ENCODE measurements around the gene ABCC2. TPM values are rescaled to one million over a fixed set of nuclear protein-coding genes. Genes with fewer than 3 reads are reported as not detected.

Gene ABCC2
- total RNA-seq, 2 donors from 2014 or later = 0.22 to 0.40 TPM

DNA sequence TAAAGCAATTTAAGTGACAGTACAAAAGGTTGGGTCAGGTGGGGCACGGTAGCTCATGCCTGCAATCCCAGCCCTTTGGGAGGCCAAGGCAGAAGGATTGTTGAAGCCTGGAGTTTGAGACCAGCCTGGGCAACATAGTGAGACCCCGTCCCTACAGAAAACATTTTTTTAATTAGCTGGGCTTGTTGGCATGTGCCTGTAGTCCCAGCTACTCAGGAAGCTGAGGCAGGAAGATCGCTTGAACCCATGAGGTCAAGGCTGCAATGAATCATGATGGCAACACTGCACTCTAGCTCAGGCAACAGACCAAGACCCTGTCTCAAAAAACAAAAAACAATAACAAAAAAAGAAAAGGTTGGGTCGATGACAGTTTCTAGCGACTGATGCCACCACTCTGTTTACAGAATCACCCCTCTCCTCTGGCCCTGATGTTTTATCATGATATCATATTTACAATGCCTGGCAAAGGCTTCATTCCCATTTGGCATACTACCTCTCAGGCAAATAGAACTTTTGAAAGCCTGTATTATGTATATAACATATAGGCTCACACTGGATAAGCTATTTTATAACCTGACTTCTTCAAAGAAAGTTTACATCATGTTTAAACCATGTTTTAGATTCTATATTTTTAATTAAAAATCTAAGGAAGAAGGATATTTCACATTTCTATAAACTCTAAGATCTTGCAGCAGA lies 558 bp upstream of the ABCC2 start:
- no peaks in the 10 kb centered on the region for H3K27me3 Mint-ChIP-seq (ENCODE audit: insufficient read depth)
- TF ChIP-seq, protein P1, sequence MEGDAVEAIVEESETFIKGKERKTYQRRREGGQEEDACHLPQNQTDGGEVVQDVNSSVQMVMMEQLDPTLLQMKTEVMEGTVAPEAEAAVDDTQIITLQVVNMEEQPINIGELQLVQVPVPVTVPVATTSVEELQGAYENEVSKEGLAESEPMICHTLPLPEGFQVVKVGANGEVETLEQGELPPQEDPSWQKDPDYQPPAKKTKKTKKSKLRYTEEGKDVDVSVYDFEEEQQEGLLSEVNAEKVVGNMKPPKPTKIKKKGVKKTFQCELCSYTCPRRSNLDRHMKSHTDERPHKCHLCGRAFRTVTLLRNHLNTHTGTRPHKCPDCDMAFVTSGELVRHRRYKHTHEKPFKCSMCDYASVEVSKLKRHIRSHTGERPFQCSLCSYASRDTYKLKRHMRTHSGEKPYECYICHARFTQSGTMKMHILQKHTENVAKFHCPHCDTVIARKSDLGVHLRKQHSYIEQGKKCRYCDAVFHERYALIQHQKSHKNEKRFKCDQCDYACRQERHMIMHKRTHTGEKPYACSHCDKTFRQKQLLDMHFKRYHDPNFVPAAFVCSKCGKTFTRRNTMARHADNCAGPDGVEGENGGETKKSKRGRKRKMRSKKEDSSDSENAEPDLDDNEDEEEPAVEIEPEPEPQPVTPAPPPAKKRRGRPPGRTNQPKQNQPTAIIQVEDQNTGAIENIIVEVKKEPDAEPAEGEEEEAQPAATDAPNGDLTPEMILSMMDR (conservative IDR thresholded peaks at IDR 0.05) = no peak
- no peaks in the 10 kb centered on the region for H3K27me3 ChIP-seq (ENCODE audit: control insufficient read depth, insufficient read depth, low read length, poor library complexity, severe bottlenecking)
- no peak overlapping the region for H3K27ac Mint-ChIP-seq
- no peak overlapping the region for H3K27ac ChIP-seq (ENCODE audit: low read depth, low read length)
- no peaks in the 10 kb centered on the region for H3K9me3 ChIP-seq (ENCODE audit: control insufficient read depth, low read length)
- H3K4me1 ChIP-seq (ENCODE audit: control insufficient read depth, insufficient read depth, low read length) = peaks cover 4% of the 10 kb centered on the region
- H3K9ac ChIP-seq (ENCODE audit: extremely low read depth, low read length, poor library complexity, severe bottlenecking) = no peak overlapping the region
- no peak for DNase-seq
- H3K4me3 ChIP-seq (ENCODE audit: low read length) = no peak overlapping the region
- no peaks in the 10 kb centered on the region for H3K9me3 Mint-ChIP-seq
- no peaks in the 10 kb centered on the region for H3K36me3 ChIP-seq (ENCODE audit: control insufficient read depth, insufficient read depth, low read length)
- WGBS, 2 experiments (ENCODE audit: insufficient coverage in 1 of 2, insufficient read length in 1 of 2) = 92 to 98% methylated on average over 5 of the region's 5 CpGs
- H3K4me1 Mint-ChIP-seq = peaks cover 12% of the 10 kb centered on the region
- H3K4me3 Mint-ChIP-seq = no peak overlapping the region
- no peaks in the 10 kb centered on the region for H3K36me3 Mint-ChIP-seq (ENCODE audit: low read depth)

DNA sequence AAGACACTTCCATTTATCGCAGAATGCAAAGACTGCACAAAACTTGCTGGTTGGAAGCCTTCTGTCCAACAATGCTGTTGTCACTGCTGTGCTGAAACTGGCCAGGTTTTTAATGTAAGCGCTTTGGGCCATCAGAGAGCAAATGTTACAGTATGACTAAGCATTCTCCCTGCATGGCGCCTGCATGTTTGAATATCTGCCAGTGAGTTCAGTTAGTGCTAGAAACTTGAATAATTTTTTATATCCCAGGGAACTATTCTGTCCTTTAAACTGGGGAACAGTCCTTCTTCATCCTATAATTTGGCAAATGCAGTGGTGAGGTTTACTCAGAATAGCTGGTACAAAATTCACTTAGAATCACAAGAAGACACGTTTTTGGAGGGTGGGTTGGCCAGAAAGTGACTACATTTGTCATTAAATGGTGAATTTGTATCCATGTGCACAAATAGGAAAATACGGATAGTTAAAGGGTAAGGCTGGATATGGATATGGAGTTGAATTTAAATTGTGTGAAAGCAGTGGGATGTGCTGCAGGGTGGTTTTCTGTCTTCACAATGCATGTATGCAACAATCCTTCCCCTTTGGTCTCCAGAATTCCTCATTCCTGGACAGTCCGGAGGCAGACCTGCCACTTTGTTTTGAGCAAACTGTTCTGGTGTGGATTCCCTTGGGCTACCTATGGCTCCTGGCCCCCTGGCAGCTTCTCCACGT lies 1.7 kb downstream of the ABCC2 start:
- 84 to 90% methylated on average over 5 to 7 of the region's 7 CpGs for WGBS, 2 experiments (ENCODE audit: insufficient coverage in 1 of 2, insufficient read length in 1 of 2)
- Histone ChIP-seq H3K9ac (ENCODE audit: extremely low read depth, low read length, poor library complexity, severe bottlenecking) (no peak overlapping the region), H3K27me3 (ENCODE audit: control insufficient read depth, insufficient read depth, low read length, poor library complexity, severe bottlenecking) (no peaks in the 10 kb centered on the region), H3K4me3 (ENCODE audit: low read length) (no peak overlapping the region), H3K36me3 (ENCODE audit: control insufficient read depth, insufficient read depth, low read length) (no peaks in the 10 kb centered on the region), H3K4me1 (ENCODE audit: control insufficient read depth, insufficient read depth, low read length) (peaks cover 4% of the 10 kb centered on the region), H3K9me3 (ENCODE audit: control insufficient read depth, low read length) (no peaks in the 10 kb centered on the region), H3K27ac (ENCODE audit: low read depth, low read length) (no peak overlapping the region)
- Mint-ChIP-seq H3K27ac (no peak overlapping the region), H3K36me3 (ENCODE audit: low read depth) (no peaks in the 10 kb centered on the region), H3K4me1 (peaks cover 9% of the 10 kb centered on the region), H3K9me3 (no peaks in the 10 kb centered on the region), H3K4me3 (no peak overlapping the region), H3K27me3 (ENCODE audit: insufficient read depth) (no peaks in the 10 kb centered on the region)
- TF ChIP-seq, protein P1 (conservative IDR thresholded peaks at IDR 0.05) = no peak
- no peak for DNase-seq

DNA sequence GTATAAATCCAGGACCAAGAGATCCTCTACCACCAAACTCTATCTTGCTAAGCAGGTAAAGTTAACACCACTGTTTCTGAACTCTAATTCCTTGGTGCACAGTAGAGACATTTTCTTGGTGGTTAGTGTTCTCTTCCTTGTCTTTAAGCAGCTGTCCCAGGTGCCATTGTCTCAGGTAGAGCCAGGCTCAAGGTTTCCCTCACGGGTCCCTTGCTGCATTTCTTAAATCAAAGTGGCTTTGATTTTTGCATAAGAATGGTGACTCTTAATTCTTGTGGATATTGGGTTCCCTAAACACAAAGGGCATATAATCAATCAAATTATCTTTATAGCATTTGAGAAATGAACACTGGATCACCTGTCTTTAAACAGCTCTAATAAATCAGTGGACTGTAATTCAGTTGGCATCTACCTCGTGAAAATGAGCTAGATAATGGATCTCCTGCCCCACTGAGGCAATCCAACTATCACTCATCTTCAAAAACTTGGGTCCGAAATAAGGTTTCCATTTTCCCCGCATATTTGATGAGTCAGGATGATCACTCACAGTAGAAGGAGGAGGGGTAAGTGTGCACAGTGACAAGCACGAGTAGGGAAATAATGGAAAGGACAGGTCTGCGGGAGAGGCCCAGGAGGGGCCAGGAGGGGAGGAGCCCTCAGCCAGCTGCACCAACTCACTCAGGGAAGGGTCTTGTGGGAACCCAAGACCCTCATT lies 2.4 kb downstream of the ABCC2 start:
- Mint-ChIP-seq H3K4me3 (no peak overlapping the region), H3K4me1 (peaks cover 3% of the 10 kb centered on the region), H3K36me3 (ENCODE audit: low read depth) (no peaks in the 10 kb centered on the region), H3K9me3 (no peaks in the 10 kb centered on the region), H3K27me3 (ENCODE audit: insufficient read depth) (no peaks in the 10 kb centered on the region), H3K27ac (no peak overlapping the region)
- 93 to 100% methylated on average over 1 to 6 of the region's 6 CpGs for WGBS, 2 experiments (ENCODE audit: insufficient coverage in 1 of 2, insufficient read length in 1 of 2)
- H3K27me3 ChIP-seq (ENCODE audit: control insufficient read depth, insufficient read depth, low read length, poor library complexity, severe bottlenecking) = no peaks in the 10 kb centered on the region
- peaks cover 4% of the 10 kb centered on the region for H3K4me1 ChIP-seq (ENCODE audit: control insufficient read depth, insufficient read depth, low read length)
- H3K9ac ChIP-seq (ENCODE audit: extremely low read depth, low read length, poor library complexity, severe bottlenecking) = no peak overlapping the region
- no peak overlapping the region for H3K27ac ChIP-seq (ENCODE audit: low read depth, low read length)
- no peak overlapping the region for H3K4me3 ChIP-seq (ENCODE audit: low read length)
- TF ChIP-seq, protein P1 (conservative IDR thresholded peaks at IDR 0.05) = no peak
- no peaks in the 10 kb centered on the region for H3K9me3 ChIP-seq (ENCODE audit: control insufficient read depth, low read length)
- DNase-seq = no peak
- H3K36me3 ChIP-seq (ENCODE audit: control insufficient read depth, insufficient read depth, low read length) = no peaks in the 10 kb centered on the region

All from endodermal cell (in vitro differentiated cells).